Thymus (tissue), 11 donors: ENCODE measurements around the gene TYRO3. TPM values are rescaled to one million over a fixed set of nuclear protein-coding genes. Genes with fewer than 3 reads are reported as not detected.

Experiments used
- DNase-seq, 9 donors: peaks; one replicate each; pipeline ENCODE4 v3.0.0-alpha.2; 2013; ENCODE audit warnings: low spot score in 9 of 9, low read depth in 6 of 9, missing footprints in 1 of 9
- H3K27ac ChIP-seq, 2 donors: one replicate each; pipeline ENCODE4 v1.5.1; 2013; ENCODE audit warnings: control low read depth in 1 of 2, low read depth in 1 of 2, low read length in 1 of 2, mild to moderate bottlenecking in 1 of 2, moderate library complexity in 1 of 2
- H3K27me3 ChIP-seq, 2 donors: one replicate each; pipeline ENCODE4 v1.5.1; 2013; ENCODE audit warnings: low read length in 1 of 2; ENCODE audit not compliant: control insufficient read depth in 2 of 2, insufficient read depth in 1 of 2
- H3K36me3 ChIP-seq, 2 donors: one replicate each; pipeline ENCODE4 v1.5.1; 2013; ENCODE audit warnings: low read length in 1 of 2, mild to moderate bottlenecking in 1 of 2, moderate library complexity in 1 of 2; ENCODE audit not compliant: control insufficient read depth in 2 of 2, insufficient read depth in 2 of 2
- H3K4me1 ChIP-seq, 2 donors: one replicate each; pipeline ENCODE4 v1.5.1; 2013; ENCODE audit warnings: low read length in 2 of 2; ENCODE audit not compliant: control insufficient read depth in 2 of 2, insufficient read depth in 2 of 2
- H3K4me3 ChIP-seq, 2 donors: one replicate each; pipeline ENCODE4 v1.5.1; 2013; ENCODE audit warnings: low read length in 2 of 2, control low read depth in 1 of 2, mild to moderate bottlenecking in 1 of 2
- H3K9me3 ChIP-seq, 2 donors: one replicate each; pipeline ENCODE4 v1.5.1; 2013; ENCODE audit warnings: low read length in 1 of 2, mild to moderate bottlenecking in 1 of 2; ENCODE audit not compliant: control insufficient read depth in 2 of 2, insufficient read depth in 1 of 2
- WGBS: extraction: QIAGEN DNeasy Blood & Tissue Kit; methylation state at CpG from one replicate; pipeline ENCODE4 v1.1.7; 2013; 5-methylcytosine and 5-hydroxymethylcytosine counted together
- polyA plus RNA-seq: library from polyadenylated mRNA; stranded (reverse); fragments of 200-250 nt; gene quantifications from one replicate; pipeline ENCODE4 v1.2.3, GENCODE V29; 2013
- total RNA-seq: library from RNA; stranded (reverse); fragments of 120-200 nt; gene quantifications from one replicate; pipeline ENCODE4 v1.2.4, GENCODE V29; 2013
- donor health status: healthy.

TYRO3 gene
- total and polyA plus RNA-seq, 2 donors, result 1.3 to 1.5 TPM

DNA sequence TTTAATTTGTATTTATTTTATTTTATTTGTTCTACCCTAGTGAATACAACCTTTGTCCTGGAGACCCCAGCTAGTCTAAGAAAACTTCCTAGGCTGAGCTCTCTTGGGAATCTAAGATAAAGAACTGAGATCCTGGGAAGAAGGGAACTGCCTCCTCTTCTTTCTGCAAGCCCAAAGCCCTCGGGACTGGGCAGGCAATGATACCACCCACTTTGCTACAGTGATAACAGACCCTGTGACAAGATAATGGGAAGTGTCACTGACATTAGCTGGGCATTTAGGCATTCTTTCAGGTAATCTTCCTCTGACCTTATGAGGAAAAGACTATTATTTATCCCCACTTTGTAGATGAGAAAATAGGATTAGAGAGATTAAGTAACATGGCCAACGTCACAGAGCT is 15.1 kb downstream of the TYRO3 start:
- H3K4me3 ChIP-seq, result no peak overlapping the region
- H3K4me1 ChIP-seq, result no peaks in the 10 kb centered on the region
- no peak overlapping the region for H3K27ac ChIP-seq
- 94% methylated on average over 2 of the region's 2 CpGs for WGBS
- H3K27me3 ChIP-seq, result peaks cover 0 to 4% of the 10 kb centered on the region in 2 donors
- no peaks in the 10 kb centered on the region for H3K36me3 ChIP-seq
- no peaks in the 10 kb centered on the region for H3K9me3 ChIP-seq
- DNase-seq, result no peak

DNA sequence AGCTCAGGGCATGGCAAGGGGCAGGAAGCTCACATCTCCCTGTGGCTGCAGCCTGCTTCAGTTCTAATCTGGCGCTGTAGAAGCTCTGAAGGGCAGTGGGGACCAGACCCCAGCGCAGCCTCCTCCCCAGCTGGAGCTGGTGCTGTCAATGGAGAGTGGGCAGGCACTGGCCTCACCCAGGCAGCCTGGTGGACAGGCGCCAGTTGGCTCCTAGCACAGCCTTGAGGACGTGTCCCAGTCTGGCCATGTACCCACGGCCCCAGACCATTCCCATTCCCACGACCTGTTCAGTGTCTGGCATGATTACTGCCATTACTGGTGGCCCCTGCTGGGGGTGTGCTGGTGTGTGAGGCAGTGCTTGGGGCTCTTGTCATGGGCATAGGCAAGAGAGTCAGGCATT is 16.3 kb downstream of the TYRO3 start:
- DNase-seq, result no peak
- peaks cover 0 to 2% of the 10 kb centered on the region in 2 donors for H3K27me3 ChIP-seq
- no peak overlapping the region for H3K4me3 ChIP-seq
- no peaks in the 10 kb centered on the region for H3K4me1 ChIP-seq
- 97% methylated on average over 6 of the region's 6 CpGs for WGBS
- no peak overlapping the region for H3K27ac ChIP-seq
- H3K9me3 ChIP-seq, result no peaks in the 10 kb centered on the region
- no peaks in the 10 kb centered on the region for H3K36me3 ChIP-seq

GRCh38 chr15:41577863-41578735 is 19.1 kb downstream of the TYRO3 start:
- no peak overlapping the region for H3K27ac ChIP-seq
- H3K4me1 ChIP-seq, result no peaks in the 10 kb centered on the region
- 98% methylated on average over 12 of the region's 12 CpGs for WGBS
- H3K27me3 ChIP-seq, result peaks cover 0 to 9% of the 10 kb centered on the region in 2 donors
- no peaks in the 10 kb centered on the region for H3K9me3 ChIP-seq
- H3K4me3 ChIP-seq, result no peak overlapping the region
- no peak for DNase-seq
- no peaks in the 10 kb centered on the region for H3K36me3 ChIP-seq

GRCh38 chr15:41578736-41579383 is 19.8 kb downstream of the TYRO3 start:
- WGBS, result 93% methylated on average over 9 of the region's 9 CpGs
- H3K27ac ChIP-seq, result no peak overlapping the region
- H3K36me3 ChIP-seq, result no peaks in the 10 kb centered on the region
- H3K4me1 ChIP-seq, result no peaks in the 10 kb centered on the region
- H3K4me3 ChIP-seq, result no peak overlapping the region
- no peaks in the 10 kb centered on the region for H3K9me3 ChIP-seq
- H3K27me3 ChIP-seq, result peaks cover 0 to 17% of the 10 kb centered on the region in 2 donors
- no peak for DNase-seq

GRCh38 chr15:41581110-41581509 is 22.1 kb downstream of the TYRO3 start:
- peaks cover 4 to 6% of the 10 kb centered on the region in 2 donors for H3K4me1 ChIP-seq
- DNase-seq, result no peak
- no peak overlapping the region for H3K27ac ChIP-seq
- peaks cover 14 to 36% of the 10 kb centered on the region in 2 donors for H3K27me3 ChIP-seq
- no peaks in the 10 kb centered on the region for H3K9me3 ChIP-seq
- H3K36me3 ChIP-seq, result no peaks in the 10 kb centered on the region
- H3K4me3 ChIP-seq, result no peak overlapping the region
- 90% methylated on average over 2 of the region's 2 CpGs for WGBS

DNA sequence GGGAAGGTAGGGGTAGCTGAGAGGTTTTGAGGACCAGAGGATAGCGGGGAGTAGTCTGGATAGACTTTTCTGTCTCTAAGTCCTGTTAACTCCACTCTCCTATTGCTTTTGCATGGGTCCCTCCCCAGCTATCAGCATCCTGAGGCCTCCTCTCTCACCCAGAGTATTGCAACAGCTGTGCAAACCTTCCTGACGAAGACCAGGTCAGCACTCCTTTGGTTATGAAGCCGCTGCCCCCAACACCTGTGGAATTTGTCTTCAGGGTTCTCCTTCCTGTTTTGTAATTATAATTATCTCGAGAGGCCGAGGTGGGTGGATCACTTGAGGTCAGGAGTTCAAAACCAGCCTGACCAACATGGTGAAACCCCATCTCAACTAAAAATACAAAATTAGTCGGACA is 24.8 kb downstream of the TYRO3 start:
- Histone ChIP-seq H3K27me3 (peaks cover 16 to 57% of the 10 kb centered on the region in 2 donors), H3K9me3 (no peaks in the 10 kb centered on the region), H3K4me3 (no peak overlapping the region), H3K36me3 (no peaks in the 10 kb centered on the region), H3K4me1 (peaks cover 4 to 6% of the 10 kb centered on the region in 2 donors), H3K27ac (no peak overlapping the region)
- WGBS, result 90% methylated on average over 6 of the region's 6 CpGs
- no peak for DNase-seq

DNA sequence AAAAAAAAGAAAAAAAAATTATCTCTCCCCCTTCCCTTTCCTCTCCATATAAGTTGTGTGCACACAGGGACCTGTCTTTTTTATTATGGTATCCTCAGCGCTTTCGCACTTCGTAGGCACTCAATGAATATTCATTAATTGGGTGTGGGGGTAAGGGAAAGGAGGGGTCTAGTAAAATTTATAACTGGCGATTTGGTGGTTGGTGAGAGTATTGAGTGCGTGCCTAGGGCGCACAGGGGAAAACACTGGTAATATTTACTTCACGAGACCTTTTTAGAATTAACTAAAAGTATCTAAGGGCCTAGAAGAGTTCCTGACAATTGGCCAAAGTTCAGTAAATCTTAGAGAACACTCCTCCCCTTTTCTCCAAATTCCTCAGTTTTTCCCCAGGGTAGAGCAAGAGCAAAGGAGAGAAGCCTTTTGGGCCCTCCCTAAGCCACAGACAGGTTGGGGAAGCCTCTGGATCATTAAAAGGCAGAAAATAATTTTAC is 25.7 kb downstream of the TYRO3 start:
- peaks cover 4 to 6% of the 10 kb centered on the region in 2 donors for H3K4me1 ChIP-seq
- no peaks in the 10 kb centered on the region for H3K36me3 ChIP-seq
- H3K27ac ChIP-seq, result no peak overlapping the region
- H3K9me3 ChIP-seq, result no peaks in the 10 kb centered on the region
- H3K27me3 ChIP-seq, result peaks cover 16 to 57% of the 10 kb centered on the region in 2 donors
- WGBS, result over 99% methylated on average over 7 of the region's 7 CpGs
- DNase-seq, result no peak
- H3K4me3 ChIP-seq, result no peak overlapping the region

GRCh38 chr15:41585127-41586047 is 26.4 kb downstream of the TYRO3 start:
- Histone ChIP-seq H3K4me3 (peak overlapping the region in 1 of 2 donors; percentile 38), H3K9me3 (no peaks in the 10 kb centered on the region), H3K36me3 (no peaks in the 10 kb centered on the region), H3K4me1 (peaks cover 4 to 6% of the 10 kb centered on the region in 2 donors), H3K27ac (no peak overlapping the region), H3K27me3 (peaks cover 16 to 58% of the 10 kb centered on the region in 2 donors)
- DNase-seq, result peak in 1 of 9 donors; percentile 16
- WGBS, result 7% methylated on average over 78 of the region's 78 CpGs
